Kidney (tissue), 14 donors: Measurements from ENCODE around the gene CPA4. TPM values are rescaled to one million over a fixed set of nuclear protein-coding genes. Genes with fewer than 3 reads are reported as not detected.
A peak's percentile ranks its signal among the peaks of the same experiment; 100 is the strongest.

Experiments
- DNase-seq, 5 donors: peaks; one replicate each; pipeline ENCODE4 v3.0.0-alpha.2; 2013 to 2020
- FAIRE-seq: peaks from 2 replicates; lab custom pipeline; 2012; peaks lifted over from hg19 to GRCh38; lab: Jason Lieb, UNC
- H3K27ac ChIP-seq, 2 donors: one replicate each; pipeline ENCODE4 v1.7.0; 2013; ENCODE audit warnings: low read depth in 2 of 2, low read length in 2 of 2, inconsistent platforms in 1 of 2
- H3K27me3 ChIP-seq: one replicate; pipeline ENCODE4 v1.7.1; 2013; ENCODE audit warnings: low read length, inconsistent platforms; ENCODE audit not compliant: control insufficient read depth, insufficient read depth
- H3K36me3 ChIP-seq, 3 donors: one replicate each; pipeline versions ENCODE4 v1.7.0 to v1.7.1; 2013; ENCODE audit warnings: low read length in 3 of 3, control low read depth in 1 of 3, inconsistent platforms in 1 of 3; ENCODE audit not compliant: insufficient read depth in 3 of 3, control insufficient read depth in 2 of 3
- H3K4me1 ChIP-seq, 3 donors: one replicate each; pipeline versions ENCODE4 v1.7.0 to v1.7.1; 2013; ENCODE audit warnings: low read length in 3 of 3, inconsistent platforms in 1 of 3, low read depth in 1 of 3; ENCODE audit not compliant: control insufficient read depth in 2 of 3, insufficient read depth in 2 of 3
- H3K4me3 ChIP-seq, 3 donors: one replicate each; pipeline versions ENCODE4 v1.7.0 to v1.8.1; 2013; ENCODE audit warnings: low read length in 3 of 3, control low read depth in 1 of 3, inconsistent platforms in 1 of 3
- H3K9ac ChIP-seq, 3 donors: one replicate each; pipeline versions ENCODE4 v1.7.0 to v1.7.1; 2013; ENCODE audit warnings: low read length in 3 of 3, control low read depth in 1 of 3, inconsistent platforms in 1 of 3
- H3K9me3 ChIP-seq, 3 donors: one replicate each; pipeline versions ENCODE4 v1.7.0 to v1.7.1; 2013; ENCODE audit warnings: low read length in 3 of 3, control low read depth in 1 of 3, inconsistent platforms in 1 of 3; ENCODE audit not compliant: control insufficient read depth in 2 of 3, insufficient read depth in 1 of 3
- CTCF ChIP-seq: IDR thresholded peaks from 3 replicates; pipeline ENCODE4 v1.5.1; 2012; ENCODE audit warnings: mild to moderate bottlenecking, moderate library complexity, borderline replicate concordance; ENCODE audit not compliant: insufficient read depth; ENCODE audit errors: extremely low read depth
- intact Hi-C: fragments of 100-400 bp; cut with DNase I; formaldehyde crosslinking; loops from one replicate; pipeline ENCODE4 v1.11.1; 2022
- polyA plus RNA-seq: library from polyadenylated mRNA; stranded (reverse); fragments of 350-450 nt; fragmentation: Illumina TruSeq; extraction: RNeasy Lipid Tissue Mini Kit (QIAGEN cat#74804); gene quantifications from one replicate; pipeline ENCODE4 v1.2.3, GENCODE V29; 2014; ENCODE audit warnings: low read depth, low replicate concordance; ENCODE audit not compliant: insufficient read depth
- total RNA-seq: library from RNA; stranded (reverse); fragmentation: NEBNext Ultra II Directional; extraction: Animal tissue kit (Norgen Biotek cat#: 25700); gene quantifications from one replicate; pipeline ENCODE4 v1.2.1, GENCODE V29; 2021
- donor health status: control.
- donor health status: control.
- donor health status: control.
- donor health status: control.
- donor health status: control.
- donor health status: DM: yes; HTN: yes; CAD: no.
- donor health status: Normal renal cell carcinoma (clear cell type).

The CPA4 gene
- total and polyA plus RNA-seq, 2 donors from 2014 or later: 1.1 TPM; not detected in 1

GRCh38 chr7:130272381-130273080 lies 20.4 kb upstream of the CPA4 start:
- DNase-seq (peak in 3 of 5 donors; percentile 42 to 81 (median 59)), FAIRE-seq (no peak)
- intact Hi-C loops: no loop called here
- H3K36me3 ChIP-seq: no peaks in the 10 kb centered on the region
- no peaks in the 10 kb centered on the region for H3K27me3 ChIP-seq
- H3K9ac ChIP-seq: peak overlapping the region in 1 of 3 donors; percentile 59
- no peak overlapping the region for H3K27ac ChIP-seq
- H3K9me3 ChIP-seq: no peaks in the 10 kb centered on the region
- peak overlapping the region in 2 of 3 donors; percentile 48 to 51 for H3K4me3 ChIP-seq
- H3K4me1 ChIP-seq: peaks cover 0 to 17% (median 2%) of the 10 kb centered on the region in 3 donors
- no peak for TF ChIP-seq CTCF

GRCh38 chr7:130273081-130273932 lies 19.7 kb upstream of the CPA4 start:
- H3K27me3 ChIP-seq: no peaks in the 10 kb centered on the region
- peak overlapping the region in 1 of 3 donors; percentile 59 for H3K9ac ChIP-seq
- no peaks in the 10 kb centered on the region for H3K36me3 ChIP-seq
- no peaks in the 10 kb centered on the region for H3K9me3 ChIP-seq
- intact Hi-C loops: no loop called here
- peak in 4 of 5 donors; percentile 98 to 99 (median 98) for DNase-seq
- FAIRE-seq: no peak
- peaks cover 0 to 21% (median 2%) of the 10 kb centered on the region in 3 donors for H3K4me1 ChIP-seq
- no peak overlapping the region for H3K27ac ChIP-seq
- peak overlapping the region in 2 of 3 donors; percentile 51 to 54 for H3K4me3 ChIP-seq
- no peak for TF ChIP-seq CTCF

GRCh38 chr7:130273933-130274255 lies 19.1 kb upstream of the CPA4 start:
- Histone ChIP-seq H3K4me1 (peaks cover 0 to 23% (median 2%) of the 10 kb centered on the region in 3 donors), H3K27ac (no peak overlapping the region), H3K27me3 (no peaks in the 10 kb centered on the region), H3K9ac (peak overlapping the region in 1 of 3 donors; percentile 34), H3K4me3 (peak overlapping the region in 1 of 3 donors; percentile 10), H3K9me3 (no peaks in the 10 kb centered on the region), H3K36me3 (no peaks in the 10 kb centered on the region)
- intact Hi-C loops: no loop called here
- TF ChIP-seq CTCF: no peak
- DNase-seq (peak in 4 of 5 donors; percentile 38 to 87 (median 72)), FAIRE-seq (no peak)
